Natural killer cell treated with Interleukin-12 subunit alpha and Interleukin-12 subunit beta and Interleukin-15 and Interleukin-18, amount 100 ng/mL, for 72 hours (primary cell): ENCODE measurements around the gene HTR3D. TPM values are rescaled to one million over a fixed set of nuclear protein-coding genes. Genes with fewer than 3 reads are reported as not detected.
"Not testable (repeated sequence)": the region's sequence is repeated elsewhere in the genome, so short reads cannot be mapped to it uniquely, and the experiment has no call there.

ENCODE experiments used
- ATAC-seq, 2 donors: fragments of 150-1000 bp; cut with Tn5 transposase in 1 of 2; sonication (Bioruptor Pico), chemical (Tn5 transposase) in 1 of 2; 2 replicates each; pipeline ENCODE4 v1.10.0; 2021
- DNase-seq: peaks from one replicate; pipeline ENCODE4 v3.0.0; 2022; ENCODE audit warnings: low spot score
- H3K27ac Mint-ChIP-seq, 2 donors: 1 replicate in 1 of 2; 2 replicates in 1 of 2; pipeline ENCODE4 v1.8.0; 2022; ENCODE audit warnings: mixed read lengths in 2 of 2, mild to moderate bottlenecking in 1 of 2, moderate library complexity in 1 of 2
- H3K27me3 Mint-ChIP-seq, 2 donors: 1 replicate in 1 of 2; 2 replicates in 1 of 2; pipeline ENCODE4 v1.8.0; 2022; ENCODE audit warnings: mixed read lengths in 2 of 2
- H3K36me3 Mint-ChIP-seq: one replicate; pipeline ENCODE4 v1.8.0; 2022; ENCODE audit warnings: mixed read lengths
- H3K4me1 Mint-ChIP-seq, 2 donors: 1 replicate in 1 of 2; 2 replicates in 1 of 2; pipeline ENCODE4 v1.8.0; 2022; ENCODE audit warnings: low read depth in 2 of 2, mixed read lengths in 2 of 2, mild to moderate bottlenecking in 1 of 2
- H3K4me3 Mint-ChIP-seq: one replicate; pipeline ENCODE4 v1.8.0; 2022; ENCODE audit warnings: mixed read lengths
- H3K9me3 Mint-ChIP-seq: 2 replicates; pipeline ENCODE4 v1.8.0; 2022; ENCODE audit warnings: mixed read lengths
- total RNA-seq, 2 donors: library from RNA; stranded (reverse); gene quantifications; one replicate each; pipeline ENCODE4 v1.2.3, GENCODE V29; 2022

The HTR3D gene
- total RNA-seq, 2 donors from 2014 or later = not detected

DNA sequence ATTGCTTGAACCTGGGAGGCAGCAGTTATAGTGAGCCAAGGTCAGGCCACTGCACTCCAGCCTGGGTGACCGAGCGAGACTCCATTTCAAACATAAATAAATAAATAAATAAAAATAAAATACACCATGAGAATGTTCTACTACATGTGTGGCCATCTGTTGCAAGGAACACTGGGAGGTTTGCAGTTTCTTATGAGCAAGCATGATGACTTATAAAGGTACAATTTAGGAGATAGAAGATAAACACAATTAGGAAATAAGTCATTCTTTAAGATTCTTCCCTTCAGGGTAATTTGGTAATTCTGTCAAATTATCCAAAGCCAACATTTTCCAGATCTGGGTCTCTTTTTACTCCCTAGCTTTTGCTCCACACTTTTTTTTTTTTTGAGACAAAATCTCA is 34.7 kb downstream of the HTR3D start:
- no peak overlapping the region for H3K4me3 Mint-ChIP-seq
- H3K4me1 Mint-ChIP-seq = no peaks in the 10 kb centered on the region
- no peak for DNase-seq
- peaks cover 9 to 19% of the 10 kb centered on the region in 2 donors for H3K27me3 Mint-ChIP-seq
- H3K36me3 Mint-ChIP-seq = no peaks in the 10 kb centered on the region
- H3K27ac Mint-ChIP-seq = no peak overlapping the region
- ATAC-seq = no peak
- no peaks in the 10 kb centered on the region for H3K9me3 Mint-ChIP-seq

DNA sequence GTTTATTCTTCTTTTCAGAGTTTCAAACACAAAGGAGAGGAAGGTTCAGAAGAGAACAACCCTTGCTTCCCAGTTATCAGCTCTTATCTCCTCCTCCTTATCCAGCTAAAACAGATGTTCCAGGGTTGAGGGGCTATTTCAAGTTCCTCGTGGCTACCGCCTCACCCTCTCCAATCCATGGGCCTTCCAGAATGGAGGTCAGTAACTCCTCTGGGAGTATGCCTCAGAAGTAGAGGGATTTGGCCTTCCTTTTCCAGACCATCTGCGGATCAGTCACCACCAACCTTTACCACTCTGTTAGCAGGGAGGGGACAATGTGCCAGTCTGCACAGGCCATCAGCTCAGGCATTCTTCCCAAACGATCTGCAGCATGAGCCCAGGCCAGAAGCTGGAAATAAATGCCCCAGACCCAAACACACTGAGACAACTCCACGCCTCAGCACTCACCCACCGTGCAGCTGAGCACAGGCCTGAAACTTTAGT is 36.1 kb downstream of the HTR3D start:
- no peak for DNase-seq
- H3K27me3 Mint-ChIP-seq = peaks cover 9 to 21% of the 10 kb centered on the region in 2 donors
- H3K9me3 Mint-ChIP-seq = no peaks in the 10 kb centered on the region
- H3K36me3 Mint-ChIP-seq = no peaks in the 10 kb centered on the region
- no peak overlapping the region for H3K27ac Mint-ChIP-seq
- no peaks in the 10 kb centered on the region for H3K4me1 Mint-ChIP-seq
- ATAC-seq = no peak
- H3K4me3 Mint-ChIP-seq = no peak overlapping the region

DNA sequence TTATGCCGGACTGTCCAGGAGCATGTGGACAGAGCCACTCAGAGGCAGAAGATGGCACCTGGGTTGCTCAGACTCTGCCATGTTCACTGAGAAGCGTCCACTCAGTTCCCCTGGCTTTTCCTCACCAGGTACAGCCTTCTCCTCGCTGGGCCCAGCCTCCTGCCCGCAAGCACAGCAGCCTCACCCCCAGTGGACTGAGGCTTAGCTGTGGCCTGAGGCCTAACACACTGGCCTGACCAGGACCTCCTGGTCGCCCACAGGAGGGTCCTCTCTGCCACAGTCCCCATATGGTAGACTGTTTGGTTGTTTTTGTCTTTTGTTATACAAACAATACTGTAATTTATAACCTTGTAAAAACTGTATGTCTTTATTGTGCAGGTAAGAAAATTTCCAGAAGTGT is 36.8 kb downstream of the HTR3D start:
- no peaks in the 10 kb centered on the region for H3K9me3 Mint-ChIP-seq
- H3K27me3 Mint-ChIP-seq = peaks cover 9 to 21% of the 10 kb centered on the region in 2 donors
- no peak overlapping the region for H3K4me3 Mint-ChIP-seq
- no peak overlapping the region for H3K27ac Mint-ChIP-seq
- ATAC-seq (peak in 1 of 2 donors; percentile 52), DNase-seq (no peak)
- no peaks in the 10 kb centered on the region for H3K4me1 Mint-ChIP-seq
- no peaks in the 10 kb centered on the region for H3K36me3 Mint-ChIP-seq

DNA sequence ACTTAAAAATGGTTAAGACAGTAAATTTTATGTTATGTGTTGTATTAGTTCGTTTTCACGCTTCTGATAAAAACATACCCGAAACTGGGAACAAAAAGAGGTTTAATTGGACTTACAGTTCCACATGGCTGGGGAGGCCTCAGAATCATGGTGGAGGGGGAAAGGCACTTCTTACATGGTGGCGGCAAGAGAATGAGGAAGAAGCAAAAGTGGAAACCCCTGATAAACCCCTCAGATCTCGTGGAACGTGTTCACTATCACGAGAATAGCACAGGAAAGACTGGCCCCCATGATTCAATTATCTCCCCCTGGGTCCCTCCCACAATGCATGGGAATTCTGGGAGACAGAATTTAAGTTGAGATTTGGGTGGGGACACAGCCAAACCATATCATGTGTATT is 39.6 kb downstream of the HTR3D start:
- H3K36me3 Mint-ChIP-seq, DNase-seq, H3K4me3 Mint-ChIP-seq, H3K4me1 Mint-ChIP-seq, H3K9me3 Mint-ChIP-seq, H3K27ac Mint-ChIP-seq, ATAC-seq: not testable (repeated sequence)
- peaks cover 16 to 23% of the 10 kb centered on the region in 2 donors for H3K27me3 Mint-ChIP-seq

DNA sequence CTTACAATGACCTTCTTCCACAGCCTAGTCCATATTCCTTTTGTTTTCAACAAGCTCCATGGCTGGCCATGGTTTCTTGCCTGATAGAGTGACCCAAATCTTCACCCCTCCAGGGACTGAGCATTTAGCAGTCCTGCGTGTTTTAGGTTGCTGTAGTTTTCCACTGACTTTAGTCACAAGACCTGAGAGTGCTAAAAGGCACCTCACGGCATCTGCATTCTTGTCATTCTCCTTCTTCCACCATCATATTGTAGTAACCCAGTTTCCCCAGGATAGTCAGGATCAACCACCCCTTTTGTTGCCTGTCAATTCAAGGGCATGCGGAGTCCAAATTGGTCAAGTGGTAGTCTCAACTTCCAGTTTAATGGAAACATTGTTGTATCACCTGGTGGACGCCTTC is 42.1 kb downstream of the HTR3D start:
- Mint-ChIP-seq H3K36me3 (no peaks in the 10 kb centered on the region), H3K9me3 (no peaks in the 10 kb centered on the region), H3K27ac (no peak overlapping the region), H3K27me3 (peaks cover 21 to 23% of the 10 kb centered on the region in 2 donors), H3K4me3 (no peak overlapping the region), H3K4me1 (no peaks in the 10 kb centered on the region)
- DNase-seq (no peak), ATAC-seq (no peak)

DNA sequence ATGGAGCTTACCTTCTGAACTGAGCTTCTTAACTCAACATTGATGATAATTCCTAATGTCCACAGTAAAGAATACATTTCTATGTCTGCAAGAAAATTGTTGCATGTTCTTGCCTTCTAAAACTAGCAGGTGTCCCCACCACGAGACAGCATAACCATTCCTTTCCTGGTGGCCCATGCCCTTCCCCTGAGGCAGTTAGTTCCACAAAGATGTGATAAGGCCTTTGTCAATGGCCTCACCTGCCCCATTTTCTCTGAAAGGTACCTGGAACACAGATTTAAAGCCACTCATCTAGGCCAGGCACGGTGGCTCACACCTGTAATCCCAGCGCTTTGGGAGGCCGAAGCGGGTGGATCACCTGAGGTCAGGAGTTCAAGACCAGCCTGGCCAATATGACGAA is 44.4 kb downstream of the HTR3D start:
- ATAC-seq = no peak
- no peaks in the 10 kb centered on the region for H3K9me3 Mint-ChIP-seq
- H3K4me1 Mint-ChIP-seq = no peaks in the 10 kb centered on the region
- peaks cover 16 to 17% of the 10 kb centered on the region in 2 donors for H3K27me3 Mint-ChIP-seq
- DNase-seq = no peak
- no peaks in the 10 kb centered on the region for H3K36me3 Mint-ChIP-seq
- no peak overlapping the region for H3K4me3 Mint-ChIP-seq
- H3K27ac Mint-ChIP-seq = no peak overlapping the region

DNA sequence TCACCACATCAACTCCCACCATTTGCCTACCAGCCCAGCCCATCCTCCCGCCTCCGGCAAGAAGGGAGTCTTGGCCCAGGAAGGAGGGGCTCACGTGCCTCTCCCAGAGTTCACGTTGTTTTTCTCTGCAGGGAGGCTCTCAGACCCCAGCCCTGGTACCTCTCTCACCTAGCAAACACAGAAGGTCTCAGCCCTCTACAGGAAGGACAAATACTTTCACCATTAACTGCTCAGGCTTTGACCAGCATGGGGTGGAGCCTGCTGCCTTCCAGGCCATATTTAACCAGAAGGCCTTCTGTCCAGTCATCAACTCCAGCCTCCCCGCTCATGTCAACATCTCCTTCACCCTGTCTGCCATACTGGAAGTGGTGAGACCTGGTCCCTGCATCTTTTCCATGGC is 46.3 kb downstream of the HTR3D start:
- Mint-ChIP-seq H3K9me3 (no peaks in the 10 kb centered on the region), H3K4me1 (no peaks in the 10 kb centered on the region), H3K27me3 (peaks cover 11 to 14% of the 10 kb centered on the region in 2 donors), H3K27ac (no peak overlapping the region), H3K4me3 (no peak overlapping the region), H3K36me3 (no peaks in the 10 kb centered on the region)
- ATAC-seq (no peak), DNase-seq (no peak)

DNA sequence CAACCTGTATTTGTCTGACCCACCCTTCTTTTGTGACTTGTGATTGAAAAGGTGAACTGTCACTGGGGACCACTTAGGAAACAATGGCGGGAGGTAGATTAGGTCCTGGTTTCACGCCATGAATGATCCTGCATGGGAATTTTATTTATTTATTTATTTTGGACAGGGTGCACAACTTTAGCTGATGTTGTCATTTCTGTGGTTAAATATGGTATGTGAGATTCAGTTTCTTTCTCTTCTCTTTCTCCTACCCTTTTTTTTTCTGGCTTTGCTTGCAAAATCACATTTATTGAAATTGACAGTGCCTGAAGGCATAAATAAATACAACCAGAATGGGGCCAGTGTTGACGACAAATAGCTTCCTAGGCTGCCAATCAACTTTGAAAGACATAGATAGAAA is 47.3 kb downstream of the HTR3D start:
- H3K27me3 Mint-ChIP-seq = peaks cover 6 to 10% of the 10 kb centered on the region in 2 donors
- ATAC-seq (no peak), DNase-seq (no peak)
- H3K36me3 Mint-ChIP-seq = no peaks in the 10 kb centered on the region
- H3K27ac Mint-ChIP-seq = no peak overlapping the region
- no peaks in the 10 kb centered on the region for H3K9me3 Mint-ChIP-seq
- no peak overlapping the region for H3K4me3 Mint-ChIP-seq
- H3K4me1 Mint-ChIP-seq = no peaks in the 10 kb centered on the region

DNA sequence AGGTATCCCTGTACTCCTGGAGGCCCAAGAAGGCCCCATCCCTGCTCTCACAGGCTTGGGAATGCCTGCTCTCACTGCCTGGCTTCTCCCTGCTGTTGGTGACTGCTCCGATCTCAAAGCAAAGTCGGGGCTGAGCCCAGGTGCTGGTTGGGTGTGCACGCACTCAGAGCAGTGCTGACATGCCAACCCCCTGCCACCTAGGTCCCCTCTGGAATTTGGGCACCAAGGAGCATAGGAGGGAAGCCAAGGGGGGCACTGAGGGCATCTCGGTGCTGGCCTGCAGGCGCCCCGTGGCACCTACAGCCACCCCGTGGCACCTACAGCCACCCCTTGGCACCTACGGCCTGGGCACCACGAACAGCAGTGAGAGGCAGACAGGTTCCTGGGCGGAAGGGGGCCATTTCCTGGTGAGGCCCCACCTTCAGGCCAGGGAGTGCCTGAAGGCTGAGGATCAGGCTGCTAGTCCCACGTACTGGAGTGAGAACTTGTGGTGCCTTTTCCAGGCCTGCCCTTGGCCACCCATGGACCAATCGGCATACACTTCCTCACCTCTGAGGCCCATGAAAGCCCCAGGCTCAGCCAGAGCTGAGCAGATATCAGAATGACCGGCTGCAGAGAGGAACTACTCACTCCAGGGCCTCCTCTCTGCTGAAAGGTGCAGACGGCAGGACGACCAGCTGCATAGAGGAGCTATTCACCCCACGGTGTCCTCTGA is 49.7 kb downstream of the HTR3D start:
- DNase-seq = no peak
- Mint-ChIP-seq H3K9me3 (peaks cover 10% of the 10 kb centered on the region), H3K36me3 (peaks cover 12% of the 10 kb centered on the region), H3K27ac (no peak overlapping the region), H3K4me3 (no peak overlapping the region), H3K4me1 (peaks cover 7% of the 10 kb centered on the region in 2 donors), H3K27me3 (peaks cover 0 to 7% of the 10 kb centered on the region in 2 donors)
- no peak for ATAC-seq

DNA sequence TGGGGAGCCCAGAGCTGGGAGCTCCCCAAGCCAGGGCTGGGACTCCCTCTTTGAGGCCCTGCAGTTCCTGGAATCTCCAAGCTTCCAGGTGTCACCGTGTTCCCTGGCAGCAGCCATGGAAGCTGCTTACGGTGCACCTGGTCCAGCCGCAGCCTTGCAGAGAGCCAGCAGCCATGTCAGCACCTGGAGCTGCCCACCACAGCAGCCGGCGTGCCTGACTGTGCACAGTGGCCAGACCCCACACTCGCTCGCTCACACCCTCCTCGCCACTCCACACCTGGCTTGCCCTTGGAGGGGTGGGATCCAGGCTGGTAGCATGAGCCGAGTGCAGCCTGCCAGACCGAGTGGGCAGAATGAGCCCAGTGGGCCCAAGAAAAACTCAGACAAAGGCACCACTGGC is 50.5 kb downstream of the HTR3D start:
- Mint-ChIP-seq H3K4me1 (peaks cover 7% of the 10 kb centered on the region in 2 donors), H3K36me3 (peaks cover 12% of the 10 kb centered on the region), H3K4me3 (no peak overlapping the region), H3K27me3 (peaks cover 0 to 5% of the 10 kb centered on the region in 2 donors), H3K9me3 (peaks cover 10% of the 10 kb centered on the region), H3K27ac (no peak overlapping the region)
- no peak for DNase-seq
- ATAC-seq = peak in 1 of 2 donors; percentile 36

DNA sequence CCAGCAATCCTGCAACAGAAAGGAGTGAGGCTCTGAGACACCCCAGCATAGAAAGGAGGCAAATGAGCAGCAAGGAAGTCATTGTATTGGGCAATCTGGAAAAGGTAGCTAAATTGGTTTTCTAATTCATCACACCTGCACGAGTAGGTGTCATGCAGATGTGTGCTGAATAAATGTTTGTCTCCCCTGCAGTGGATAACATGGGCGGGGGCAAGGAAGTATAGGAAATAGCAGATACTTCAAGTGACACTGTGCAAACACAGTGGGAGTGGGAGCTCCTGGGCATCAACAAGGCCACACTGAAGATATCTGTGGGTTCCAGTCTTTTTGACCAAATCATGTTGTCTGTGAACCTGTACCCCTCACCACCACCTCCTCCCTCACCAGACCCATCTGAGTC is 50.9 kb downstream of the HTR3D start:
- H3K27ac Mint-ChIP-seq = no peak overlapping the region
- H3K4me3 Mint-ChIP-seq = no peak overlapping the region
- H3K9me3 Mint-ChIP-seq = peaks cover 10% of the 10 kb centered on the region
- peaks cover 12% of the 10 kb centered on the region for H3K36me3 Mint-ChIP-seq
- no peak for DNase-seq
- peaks cover 7% of the 10 kb centered on the region in 2 donors for H3K4me1 Mint-ChIP-seq
- H3K27me3 Mint-ChIP-seq = peaks cover 0 to under 1% of the 10 kb centered on the region in 2 donors
- no peak for ATAC-seq

DNA sequence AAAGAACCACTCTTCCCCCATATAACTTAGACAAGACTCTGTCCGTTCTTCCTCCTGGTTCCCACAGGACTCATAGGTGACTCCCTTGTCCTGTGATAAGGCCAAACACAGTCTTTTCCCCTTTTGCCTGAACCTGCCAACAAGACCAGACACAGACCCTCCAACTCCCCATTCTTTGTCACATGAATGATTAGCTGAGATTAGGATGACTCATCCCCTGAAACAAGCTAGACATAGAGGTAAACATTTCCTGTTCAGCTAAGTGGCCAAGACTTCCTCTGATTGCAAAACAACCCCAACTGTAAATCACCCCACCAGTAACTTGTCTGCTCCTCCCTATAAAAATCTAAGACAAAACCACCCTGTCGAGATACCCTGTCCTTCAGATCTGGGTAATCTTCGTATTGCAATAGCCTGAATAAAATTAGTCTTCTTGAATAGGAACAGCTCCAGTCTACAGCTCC is 53.9 kb downstream of the HTR3D start:
- Mint-ChIP-seq H3K36me3 (peaks cover 12% of the 10 kb centered on the region), H3K9me3 (peaks cover 10% of the 10 kb centered on the region), H3K27me3 (no peaks in the 10 kb centered on the region), H3K27ac (peak overlapping the region in 1 of 2 donors; percentile 22), H3K4me1 (peaks cover 7% of the 10 kb centered on the region in 2 donors), H3K4me3 (no peak overlapping the region)
- no peak for DNase-seq
- no peak for ATAC-seq
